LoVo (cell line): ENCODE data around the gene YOD1.

Source experiments
- DNase-seq: peaks from one replicate; pipeline ENCODE4 v3.0.0-alpha.2; 2016; ENCODE audit warnings: low spot score

YOD1 gene

DNA sequence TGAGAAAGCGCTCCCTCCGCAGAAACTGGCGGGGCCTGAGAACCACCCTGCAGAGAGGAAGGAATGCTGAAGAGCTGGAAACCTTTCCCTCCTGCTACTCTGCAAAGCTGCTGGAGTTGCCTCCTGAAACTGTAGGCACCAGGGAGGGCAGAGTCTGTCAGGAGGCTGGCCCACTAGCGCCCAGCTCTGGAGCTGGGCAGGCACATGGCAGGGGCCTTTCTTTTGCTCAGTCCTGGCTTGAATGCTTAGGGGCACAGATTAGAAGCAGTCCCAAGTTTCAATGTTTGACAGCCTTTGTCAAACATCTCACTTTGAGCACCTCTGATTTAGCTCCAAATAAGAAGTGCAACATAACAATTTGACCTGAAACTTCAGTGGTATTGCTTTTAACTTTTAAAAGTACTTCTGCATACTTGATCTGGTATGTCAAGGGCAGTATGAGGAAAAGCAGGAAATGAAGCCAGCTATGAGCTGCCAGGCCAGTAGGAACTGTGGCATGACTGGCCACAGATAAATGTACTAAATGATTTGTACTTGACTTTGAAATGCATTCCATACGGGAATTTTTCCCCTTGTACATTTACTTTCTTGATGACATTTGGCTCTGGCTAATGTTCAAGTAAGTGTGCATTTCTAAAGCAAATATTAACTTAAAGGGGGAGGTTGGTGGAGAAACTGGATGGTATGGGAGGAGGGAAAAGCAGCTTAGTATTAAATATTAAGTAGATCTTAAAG is 25.7 kb downstream of the YOD1 start:
- no peak for DNase-seq

GRCh38 chr1:207024202-207025145 is 26.5 kb downstream of the YOD1 start:
- DNase-seq = peak; percentile 72

- DNase-seq = no peak
Measured at GRCh38 chr1:207022996-207023679, 27.9 kb downstream of the YOD1 start.

DNA sequence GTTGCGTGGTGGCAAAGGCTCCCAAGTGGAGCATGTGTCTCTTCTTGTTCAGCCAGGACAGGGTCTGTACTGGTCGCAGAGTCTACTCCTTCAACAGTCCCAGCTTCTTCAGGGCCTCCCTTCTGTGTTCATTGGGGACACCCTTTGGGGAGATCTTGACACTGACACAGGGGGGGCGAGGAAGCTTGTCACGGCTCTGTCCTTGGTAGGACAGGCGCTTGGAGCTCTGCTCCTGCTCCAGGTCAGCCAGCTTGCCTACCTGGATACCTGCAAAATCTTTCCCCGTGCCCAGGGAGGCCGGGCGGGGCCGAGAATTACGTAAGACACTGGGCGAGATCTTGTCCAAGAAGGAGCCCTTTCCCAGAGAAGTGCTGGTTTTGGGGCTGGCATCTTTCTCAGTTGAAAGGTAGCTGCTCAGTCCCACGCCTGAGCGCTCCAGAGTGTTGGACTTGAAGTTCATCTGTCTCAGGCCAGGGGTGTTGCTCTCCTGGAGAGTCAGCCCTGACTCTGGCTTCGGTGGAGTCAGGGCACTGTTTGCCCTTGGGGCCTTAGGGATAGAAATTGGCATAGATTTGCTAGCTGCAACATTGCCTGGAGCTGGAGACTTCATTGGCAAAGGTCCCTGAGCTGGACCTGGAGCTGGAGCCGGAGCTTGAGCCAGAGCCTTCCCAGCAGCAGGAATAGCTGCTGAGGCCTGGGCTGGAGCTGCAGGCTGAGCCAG is 29.0 kb downstream of the YOD1 start:
- no peak for DNase-seq

GRCh38 chr1:207021139-207021861 is 29.7 kb downstream of the YOD1 start:
- DNase-seq = no peak

GRCh38 chr1:207020709-207021107 is 30.3 kb downstream of the YOD1 start:
- DNase-seq = no peak

GRCh38 chr1:207020065-207020708 is 30.8 kb downstream of the YOD1 start:
- DNase-seq = peak; percentile 85

- DNase-seq = no peak
Measured at GRCh38 chr1:207019661-207020060, 31.3 kb downstream of the YOD1 start.

DNA sequence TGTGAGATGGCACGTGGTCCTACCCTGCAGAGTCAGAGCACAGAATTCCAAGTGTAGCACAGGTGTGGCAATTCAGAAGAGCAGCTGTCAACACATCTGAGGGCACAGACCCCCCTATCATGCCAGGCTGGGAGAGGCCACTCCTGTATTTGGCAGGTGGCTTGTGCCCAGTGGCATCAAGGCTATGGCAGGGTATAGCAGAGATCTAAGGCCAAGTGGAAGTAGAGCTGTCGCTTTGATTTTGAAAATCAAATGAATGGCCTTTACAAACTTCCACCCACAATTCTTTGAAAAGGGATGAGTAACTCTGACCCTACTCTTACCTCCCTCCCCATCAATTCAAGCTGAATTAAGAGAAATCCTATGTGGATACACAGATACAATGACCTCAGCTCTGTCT is 31.8 kb downstream of the YOD1 start:
- no peak for DNase-seq

DNA sequence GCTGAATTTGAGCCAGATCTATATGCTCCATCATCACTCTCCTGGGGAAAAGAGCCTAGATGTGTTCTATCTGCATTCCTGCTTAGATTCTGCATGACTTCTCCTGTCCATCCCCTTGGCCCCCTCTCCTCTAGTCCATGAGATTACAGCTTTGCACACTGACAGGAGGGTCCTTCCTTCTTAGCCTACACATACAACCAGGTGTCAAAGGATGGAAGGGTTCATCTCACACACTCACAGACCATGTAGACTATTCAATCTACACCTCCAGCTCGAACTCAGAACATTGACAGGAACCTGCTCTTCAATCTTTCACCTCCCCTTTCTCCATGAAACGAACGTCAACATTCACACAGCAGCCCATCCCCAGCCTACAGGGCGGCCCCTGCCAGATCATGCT is 32.3 kb downstream of the YOD1 start:
- DNase-seq = no peak

DNA sequence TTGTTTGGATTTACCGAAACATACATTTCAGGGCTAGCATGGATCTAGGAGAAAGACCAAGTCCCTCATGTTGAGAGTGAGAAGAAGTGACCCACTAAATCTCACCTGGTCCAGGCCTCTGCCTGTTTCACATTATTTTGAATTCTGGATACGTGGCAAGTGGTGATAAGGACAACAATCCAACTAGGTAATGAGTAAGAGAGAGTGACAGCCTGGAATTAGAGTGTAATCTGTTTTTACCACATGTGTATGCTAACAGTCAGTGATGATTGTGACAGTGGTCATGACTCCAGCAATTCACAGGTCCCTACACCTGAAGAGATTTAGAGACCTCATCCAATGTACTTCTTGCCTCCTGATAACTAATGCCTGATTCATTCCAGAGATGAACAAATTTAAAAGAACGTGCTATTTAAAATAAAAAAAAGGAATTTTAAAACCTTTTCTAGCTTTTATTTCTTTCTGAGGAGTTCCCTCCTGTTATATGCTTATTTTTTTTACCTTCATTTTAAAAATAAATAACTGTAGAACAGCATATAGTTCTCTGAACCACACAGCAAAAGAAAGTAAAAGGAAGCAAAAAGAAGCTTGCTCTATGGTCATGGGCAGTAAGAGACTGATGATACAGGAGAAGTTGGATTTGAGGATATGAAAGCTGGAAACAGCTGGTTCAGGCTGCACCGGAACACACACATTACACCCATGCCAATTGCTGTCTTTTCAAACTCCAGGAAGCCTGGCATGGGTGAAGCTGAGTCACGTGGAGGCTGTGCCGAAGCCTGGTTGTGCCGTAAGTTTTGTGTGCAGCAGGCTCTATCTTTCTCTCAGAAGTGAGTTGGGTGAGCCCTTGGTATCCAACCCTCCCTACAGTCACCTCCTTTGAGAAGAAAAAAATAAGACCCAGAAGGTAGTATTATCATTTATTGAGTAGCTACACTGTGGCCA is 33.1 kb downstream of the YOD1 start:
- DNase-seq = no peak

DNA sequence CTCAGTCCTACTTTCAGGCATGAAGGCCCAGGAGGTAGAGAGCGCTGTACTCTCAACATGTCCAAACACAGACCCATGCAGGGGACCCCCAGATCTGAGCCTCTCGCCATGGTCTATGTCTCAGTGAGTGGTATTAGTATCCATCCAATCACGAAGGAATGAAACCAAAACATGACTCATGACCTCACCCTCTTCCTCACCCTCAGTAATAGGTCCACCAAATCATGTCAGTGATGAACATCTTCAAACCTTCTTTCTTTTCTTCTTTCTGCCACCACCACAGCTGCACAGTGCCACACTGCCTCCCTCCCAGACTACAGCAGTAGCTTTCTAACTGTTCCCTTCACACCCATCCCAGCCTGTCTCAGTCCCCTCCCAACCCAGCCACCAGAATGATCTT is 35.2 kb downstream of the YOD1 start:
- no peak for DNase-seq

DNA sequence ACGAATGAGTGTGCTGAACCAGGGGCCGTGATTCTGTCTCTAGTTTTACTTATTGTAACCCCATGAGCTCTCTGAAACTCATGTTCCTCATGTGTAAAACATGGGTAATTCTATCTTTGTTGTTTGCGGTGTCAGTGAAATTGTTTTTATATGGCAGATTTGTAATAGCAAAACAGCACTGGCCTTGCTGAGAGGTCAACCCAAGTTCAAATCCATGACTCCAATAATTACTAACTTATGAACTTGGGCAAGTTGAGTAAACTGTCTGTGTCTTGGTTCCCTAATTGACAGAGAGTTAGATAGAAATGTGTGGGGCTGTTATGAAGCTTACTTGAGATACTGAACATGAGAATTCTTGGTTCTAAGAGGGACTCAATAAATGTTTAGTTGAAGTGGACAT is 36.3 kb downstream of the YOD1 start:
- DNase-seq = no peak

- DNase-seq = no peak
Measured at GRCh38 chr1:207013321-207014085, 37.5 kb downstream of the YOD1 start.

- no peak for DNase-seq
Measured at GRCh38 chr1:207010726-207011125, 40.3 kb downstream of the YOD1 start.

GRCh38 chr1:207009945-207010344 is 41.1 kb downstream of the YOD1 start:
- DNase-seq = no peak

DNA sequence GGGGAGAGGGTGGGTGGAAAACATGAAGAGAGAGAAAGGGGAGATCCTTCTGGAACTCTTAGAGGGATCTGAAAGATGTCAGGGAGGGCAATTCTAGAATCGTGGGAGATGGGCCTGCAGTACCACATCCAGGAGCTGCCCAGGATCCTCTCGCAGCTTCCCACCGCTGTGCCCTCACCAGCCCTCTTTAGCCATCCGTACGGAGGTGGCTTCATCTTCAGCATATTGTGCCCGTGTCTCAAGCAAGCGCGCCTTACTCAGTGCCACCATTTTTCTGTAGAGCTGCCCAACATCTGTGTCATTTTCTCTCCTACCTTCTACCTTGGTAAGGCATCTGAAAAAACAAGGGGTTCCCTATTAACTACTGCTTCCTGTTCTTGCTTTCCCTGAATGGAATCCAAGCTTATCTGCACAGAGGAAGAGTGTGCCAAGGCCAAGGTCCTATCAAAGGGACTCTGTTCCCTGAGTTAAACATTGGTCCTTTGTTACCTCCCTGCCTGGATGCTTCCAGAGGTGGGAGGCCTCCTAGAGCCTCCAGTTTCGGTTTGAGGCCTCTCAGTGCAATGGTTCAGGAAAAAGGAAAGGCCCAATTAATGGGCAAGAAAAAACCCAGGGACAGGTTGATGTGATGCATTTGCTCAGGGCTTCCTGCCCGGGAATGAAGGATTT is 41.7 kb downstream of the YOD1 start:
- DNase-seq = no peak

DNA sequence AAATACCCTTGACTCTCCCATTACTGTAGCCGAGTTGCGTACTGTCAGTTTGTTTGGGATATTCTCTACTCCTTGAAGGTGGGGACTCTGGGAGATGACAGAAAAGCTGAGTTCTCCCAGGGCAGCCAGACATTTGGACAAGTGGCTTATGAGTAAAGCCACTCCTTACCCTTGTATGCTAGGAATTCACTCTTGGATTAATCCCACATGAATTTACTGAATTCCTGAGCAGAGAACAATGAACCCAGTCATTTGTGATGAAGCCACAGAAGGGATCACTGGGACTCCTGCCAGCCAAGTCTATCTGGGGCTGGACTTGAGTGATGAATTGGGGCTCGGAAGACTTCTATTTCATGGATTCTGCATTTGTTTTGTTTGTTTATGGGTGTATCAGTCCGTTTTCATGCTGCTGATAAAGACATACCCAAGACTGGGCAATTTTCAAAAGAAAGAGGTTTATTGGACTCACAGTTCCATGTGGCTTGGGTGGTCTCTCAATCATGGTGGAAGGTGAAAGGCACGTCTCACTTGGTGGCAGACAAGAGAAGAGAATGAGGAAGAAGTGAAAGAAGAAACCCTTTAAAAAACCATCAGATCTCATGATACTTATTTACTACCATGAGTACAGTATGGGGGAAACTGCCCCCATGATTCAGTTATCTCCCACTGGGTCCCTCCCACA is 43.5 kb downstream of the YOD1 start:
- peak; percentile 93 for DNase-seq
